AG04450 (cell line): ENCODE measurements around the gene FSD1L. TPM values are rescaled to one million over a fixed set of nuclear protein-coding genes. Genes with fewer than 3 reads are reported as not detected.

ENCODE experiments used
- CTCF ChIA-PET: fragments of 300-600, 350-600 bp; formaldehyde crosslinking; extraction: SDS; loops from one replicate; lab custom pipeline; 2022; ENCODE audit warnings: antibody characterized with exemption, inconsistent platforms; lab: Charles Lee
- POLR2A ChIA-PET: fragments of 350-600 bp; formaldehyde crosslinking; extraction: SDS; loops from one replicate; lab custom pipeline; 2021; ENCODE audit warnings: antibody characterized with exemption, inconsistent platforms; lab: Yijun Ruan, JAX
- DNase-seq: peaks from one replicate; pipeline ENCODE4 v3.0.0-alpha.2; 2011; ENCODE audit warnings: low read depth, low spot score
- H3K27ac ChIP-seq: one replicate; pipeline ENCODE4 v1.5.1; 2012; ENCODE audit warnings: low read depth, low read length, control low read depth
- H3K27me3 ChIP-seq: one replicate; pipeline ENCODE4 v1.6.0; 2012; ENCODE audit warnings: low read length; ENCODE audit not compliant: control insufficient read depth, insufficient read depth
- H3K4me3 ChIP-seq: 2 replicates; pipeline ENCODE4 v1.5.1; 2011; ENCODE audit warnings: mild to moderate bottlenecking, low read depth, low read length, control low read depth
- H3K9me3 ChIP-seq: 2 replicates; pipeline ENCODE4 v1.5.1; 2012; ENCODE audit warnings: low read length; ENCODE audit not compliant: control insufficient read depth, insufficient read depth
- polyA plus RNA-seq: library from polyadenylated mRNA; depleted of rRNA; stranded (reverse); fragments of >200 nt; gene quantifications from 2 replicates; pipeline ENCODE4 v1.2.3, GENCODE V29; 2011
- TF ChIP-seq, protein P1 (sequence below): IDR thresholded peaks from 2 replicates; pipeline ENCODE4 v1.5.1; 2011; ENCODE audit warnings: low read depth, low read length, control low read depth, inconsistent platforms

The FSD1L gene
- polyA plus RNA-seq, 1 experiment = 7.4 TPM

DNA sequence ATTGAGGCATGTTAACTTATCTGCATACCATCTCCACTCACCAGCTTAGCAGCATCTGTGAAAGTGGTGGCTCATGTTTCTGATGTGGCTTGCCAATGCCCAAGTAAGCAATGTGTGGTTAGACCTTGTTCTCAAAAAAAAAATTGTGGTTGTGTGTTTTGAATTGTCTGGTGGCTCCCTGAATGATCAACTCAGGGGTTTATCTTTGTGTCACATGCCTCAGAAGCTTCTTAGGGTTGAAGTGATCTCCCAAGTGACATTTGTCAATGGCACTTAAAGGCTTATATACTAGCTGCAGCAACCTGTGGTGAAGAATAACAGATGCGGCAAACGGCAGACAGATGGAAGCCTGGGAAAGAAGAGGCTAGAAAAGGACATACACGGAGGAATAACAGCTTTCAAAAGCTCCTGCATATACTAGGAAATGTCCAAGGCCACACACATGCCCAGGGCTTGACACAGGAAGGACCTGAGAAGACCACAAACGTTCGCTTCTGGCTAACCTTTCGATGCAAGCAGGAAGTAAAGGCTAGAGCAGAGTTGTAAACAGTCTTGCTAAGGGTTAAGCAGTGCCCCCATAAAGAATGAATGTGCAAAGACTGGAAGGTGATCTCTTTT lies 42.2 kb upstream of the FSD1L start:
- ChIA-PET CTCF (interaction anchor here (0.6 to 1.5 kb wide), 3 partner anchors 10 to 246 kb away, joined by 3 to 10 read pairs (median 5); no protein-coding TSS in a partner anchor), POLR2A (interaction anchor here (0.5 to 0.7 kb wide), 3 partner anchors 10 to 340 kb away, joined by 3 to 4 read pairs (median 4); no protein-coding TSS in a partner anchor)
- no peak overlapping the region for H3K27ac ChIP-seq
- H3K27me3 ChIP-seq = no peaks in the 10 kb centered on the region
- TF ChIP-seq, protein P1, sequence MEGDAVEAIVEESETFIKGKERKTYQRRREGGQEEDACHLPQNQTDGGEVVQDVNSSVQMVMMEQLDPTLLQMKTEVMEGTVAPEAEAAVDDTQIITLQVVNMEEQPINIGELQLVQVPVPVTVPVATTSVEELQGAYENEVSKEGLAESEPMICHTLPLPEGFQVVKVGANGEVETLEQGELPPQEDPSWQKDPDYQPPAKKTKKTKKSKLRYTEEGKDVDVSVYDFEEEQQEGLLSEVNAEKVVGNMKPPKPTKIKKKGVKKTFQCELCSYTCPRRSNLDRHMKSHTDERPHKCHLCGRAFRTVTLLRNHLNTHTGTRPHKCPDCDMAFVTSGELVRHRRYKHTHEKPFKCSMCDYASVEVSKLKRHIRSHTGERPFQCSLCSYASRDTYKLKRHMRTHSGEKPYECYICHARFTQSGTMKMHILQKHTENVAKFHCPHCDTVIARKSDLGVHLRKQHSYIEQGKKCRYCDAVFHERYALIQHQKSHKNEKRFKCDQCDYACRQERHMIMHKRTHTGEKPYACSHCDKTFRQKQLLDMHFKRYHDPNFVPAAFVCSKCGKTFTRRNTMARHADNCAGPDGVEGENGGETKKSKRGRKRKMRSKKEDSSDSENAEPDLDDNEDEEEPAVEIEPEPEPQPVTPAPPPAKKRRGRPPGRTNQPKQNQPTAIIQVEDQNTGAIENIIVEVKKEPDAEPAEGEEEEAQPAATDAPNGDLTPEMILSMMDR = no peak
- no peak overlapping the region for H3K4me3 ChIP-seq
- H3K9me3 ChIP-seq = no peaks in the 10 kb centered on the region
- DNase-seq = no peak

DNA sequence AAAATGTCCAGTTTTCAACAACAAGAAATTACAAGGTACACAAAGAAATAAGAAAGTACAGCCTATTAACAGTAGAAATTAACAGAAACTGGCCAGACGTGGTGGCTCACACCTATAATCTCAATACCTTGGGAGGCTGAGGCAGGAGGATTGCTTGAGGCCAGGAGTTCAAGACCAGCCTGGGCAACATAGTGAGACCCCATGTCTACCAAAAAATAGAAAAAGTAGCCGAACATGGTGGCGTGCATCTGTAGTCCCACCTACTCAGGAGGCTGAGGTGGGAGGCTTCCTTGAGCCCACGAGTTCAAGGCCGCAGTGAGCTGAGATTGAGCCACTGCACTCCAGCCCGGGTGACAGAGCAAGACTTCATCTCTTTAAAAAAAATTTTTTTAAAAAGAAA lies 41.5 kb upstream of the FSD1L start:
- Histone ChIP-seq H3K27me3 (no peaks in the 10 kb centered on the region), H3K9me3 (no peaks in the 10 kb centered on the region), H3K27ac (no peak overlapping the region), H3K4me3 (no peak overlapping the region)
- POLR2A ChIA-PET = interaction anchor here (0.6 kb wide), 1 partner anchor 341 kb away, joined by 4 read pairs; no protein-coding TSS in a partner anchor
- no peak for DNase-seq
- CTCF ChIA-PET = no interaction called here
- TF ChIP-seq, protein P1 = no peak

DNA sequence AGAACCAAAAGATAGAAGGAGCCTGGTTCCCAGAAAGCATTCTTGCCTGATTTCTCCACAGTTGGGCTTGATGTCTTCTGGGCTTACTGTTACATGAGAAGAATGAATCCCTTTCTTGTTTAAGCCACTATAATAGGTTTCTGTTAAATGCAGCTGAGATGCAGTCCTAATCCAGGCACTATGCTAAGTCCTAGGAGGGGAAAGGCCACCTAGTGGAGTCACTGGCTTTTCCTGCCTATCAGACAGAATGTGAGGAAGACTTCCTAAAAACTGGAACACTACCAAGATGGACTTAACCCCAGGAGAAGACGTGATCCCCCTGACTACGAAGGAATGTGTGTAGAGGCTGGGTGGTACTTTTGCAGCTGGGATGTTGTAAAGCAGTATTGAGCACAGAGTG lies 34.3 kb upstream of the FSD1L start:
- Histone ChIP-seq H3K27me3 (no peaks in the 10 kb centered on the region), H3K9me3 (no peaks in the 10 kb centered on the region), H3K27ac (no peak overlapping the region), H3K4me3 (no peak overlapping the region)
- TF ChIP-seq, protein P1 = peak; percentile 52
- ChIA-PET POLR2A (interaction anchor here (1.4 kb wide), 1 partner anchor 169 kb away, joined by 7 read pairs; the partner anchor contains the start of gene SLC44A1), CTCF (interaction anchor here (0.7 to 3.9 kb wide), 9 partner anchors 11 to 633 kb away, joined by 3 to 31 read pairs (median 4); no protein-coding TSS in a partner anchor)
- DNase-seq = no peak

DNA sequence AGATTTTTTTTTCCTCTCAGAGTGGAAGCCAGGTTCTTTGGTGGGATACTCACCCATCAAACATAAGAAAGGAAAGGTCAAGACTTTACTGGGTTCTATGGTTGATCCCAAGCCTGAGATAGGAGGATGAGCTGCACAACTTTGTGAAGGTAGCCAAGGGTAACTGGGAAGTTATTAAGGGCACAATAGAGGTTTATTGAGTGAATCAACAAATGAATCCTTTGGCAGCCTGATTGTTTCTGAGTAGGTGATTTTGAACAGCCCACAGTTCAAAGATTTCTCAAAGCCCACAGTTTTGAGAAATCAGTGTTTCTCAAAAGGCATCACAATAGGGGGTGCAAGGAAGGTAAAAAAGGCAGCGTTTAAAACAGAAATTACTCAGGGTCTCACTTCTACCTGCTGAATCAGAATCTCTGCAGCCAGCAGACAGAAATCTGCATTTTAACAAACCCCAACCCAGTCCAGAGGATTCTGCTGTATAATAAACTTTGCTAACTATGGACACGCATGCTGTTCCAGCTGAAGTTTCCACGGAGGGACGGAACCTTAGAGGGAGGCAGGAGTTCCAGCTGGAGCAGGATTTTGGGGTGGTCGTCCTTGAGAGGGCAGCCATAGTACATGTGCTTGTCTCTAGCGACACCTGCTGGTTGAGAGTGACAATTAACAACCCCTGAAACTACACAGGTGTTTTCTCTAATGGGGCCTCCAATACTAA lies 32.7 kb upstream of the FSD1L start:
- H3K4me3 ChIP-seq = no peak overlapping the region
- TF ChIP-seq, protein P1 = peak; percentile 86
- no peak for DNase-seq
- ChIA-PET POLR2A (no interaction called here), CTCF (interaction anchor here (0.5 to 4.2 kb wide), 32 partner anchors 11 to 656 kb away, joined by 3 to 38 read pairs (median 4); no protein-coding TSS in a partner anchor)
- no peaks in the 10 kb centered on the region for H3K9me3 ChIP-seq
- H3K27ac ChIP-seq = no peak overlapping the region
- H3K27me3 ChIP-seq = no peaks in the 10 kb centered on the region

DNA sequence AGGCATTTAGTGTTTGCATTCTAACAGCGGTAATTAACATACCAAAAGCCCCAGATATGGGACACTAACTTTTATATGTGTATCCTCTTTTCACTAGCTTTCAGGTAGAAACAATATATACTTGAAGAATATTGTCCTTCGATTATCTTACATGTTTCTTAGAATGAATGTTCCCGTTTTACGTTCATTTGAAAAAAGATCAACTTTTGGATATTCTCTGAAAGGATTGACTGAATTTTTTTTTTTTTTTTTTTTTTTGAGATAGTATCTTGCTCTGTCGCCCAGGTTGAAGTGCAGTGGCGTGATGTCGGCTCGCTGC lies 32.2 kb upstream of the FSD1L start:
- Histone ChIP-seq H3K9me3 (no peaks in the 10 kb centered on the region), H3K27ac (no peak overlapping the region), H3K4me3 (no peak overlapping the region), H3K27me3 (no peaks in the 10 kb centered on the region)
- ChIA-PET CTCF (interaction anchor here (0.6 to 4.2 kb wide), 37 partner anchors 10 to 888 kb away, joined by 3 to 38 read pairs (median 4); no protein-coding TSS in a partner anchor), POLR2A (no interaction called here)
- DNase-seq = no peak
- TF ChIP-seq, protein P1 = no peak
